K562 (cell line): Measurements from ENCODE around the gene PSAP. TPM values are rescaled to one million over a fixed set of nuclear protein-coding genes. Genes with fewer than 3 reads are reported as not detected.

Experiments
- BCL6 ChIP-seq: fragments of 250-450 bp; sonication (Bioruptor Pico); IDR thresholded peaks from 2 replicates; pipeline ENCODE4 v1.4.0; 2020
- CEBPB ChIP-seq: fragments of 450-650 bp; IDR thresholded peaks from 2 replicates; pipeline ENCODE4 v1.6.1; 2016; ENCODE audit warnings: missing genetic modification characterization, missing compliant biosample characterization
- CTBP1 ChIP-seq: fragments of 450-650 bp; IDR thresholded peaks from 2 replicates; pipeline ENCODE4 v1.6.1; 2016; ENCODE audit warnings: borderline replicate concordance
- ELF2 ChIP-seq: fragments of 250-450 bp; sonication (Bioruptor Pico); IDR thresholded peaks from 2 replicates; pipeline ENCODE4 v1.5.0; 2021; ENCODE audit warnings: mild to moderate bottlenecking
- FIP1L1 ChIP-seq: fragments of 200-400 bp; formaldehyde crosslinking; IDR thresholded peaks from 2 replicates; pipeline ENCODE4 v1.6.1; 2018; ENCODE audit warnings: mild to moderate bottlenecking, low read depth, low read length; ENCODE audit not compliant: poor library complexity, severe bottlenecking
- FOSL1 ChIP-seq: fragments of 200-800 bp; sonication (Bioruptor generic); conservative IDR thresholded peaks from 2 replicates; pipeline ENCODE4 v1.6.1; 2016; ENCODE audit warnings: missing genetic modification characterization, missing compliant biosample characterization
- HDAC1 ChIP-seq, 2 experiments: fragments of 450-650 bp; IDR thresholded peaks; 2 replicates each; pipeline ENCODE4 v1.6.1; 2016 to 2017; ENCODE audit warnings: inconsistent platforms in 1 of 2, mild to moderate bottlenecking in 1 of 2, moderate library complexity in 1 of 2
- HDAC6 ChIP-seq: IDR thresholded peaks from 2 replicates; pipeline ENCODE4 v1.6.1; 2012; ENCODE audit warnings: low read depth, mild to moderate bottlenecking, control low read depth, inconsistent platforms, low read length, moderate library complexity
- HNRNPH1 ChIP-seq: fragments of 200-400 bp; formaldehyde crosslinking; optimal IDR thresholded peaks from 2 replicates; pipeline ENCODE3; 2017; ENCODE audit warnings: low read depth, mild to moderate bottlenecking, low read length, moderate library complexity
- MLX ChIP-seq, 2 experiments: fragments of 450-650 bp in 1 of 2; sonication (generic) in 1 of 2; formaldehyde crosslinking; conservative IDR thresholded peaks; 2 replicates each; pipeline versions ENCODE4 v1.4.0 to v1.8.1; 2020 to 2022; ENCODE audit warnings: mild to moderate bottlenecking in 1 of 2, missing genetic modification reagents in 1 of 2
- NCOA2 ChIP-seq, 2 experiments: fragments of 450-650 bp; IDR thresholded peaks; 2 replicates each; pipeline ENCODE4 v1.6.1; 2018; ENCODE audit warnings: mild to moderate bottlenecking in 2 of 2, moderate library complexity in 1 of 2; ENCODE audit not compliant: partially characterized antibody in 2 of 2
- NFIC ChIP-seq: fragments of 450-650 bp; IDR thresholded peaks from 2 replicates; pipeline ENCODE4 v1.6.1; 2017; ENCODE audit warnings: mild to moderate bottlenecking, inconsistent platforms
- NFXL1 ChIP-seq: fragments of 450-650 bp; formaldehyde crosslinking; IDR thresholded peaks from 2 replicates; pipeline ENCODE4 v1.4.0; 2021; ENCODE audit warnings: mild to moderate bottlenecking
- NFYB ChIP-seq: IDR thresholded peaks from 2 replicates; pipeline ENCODE4 v1.6.1; 2011; ENCODE audit warnings: mild to moderate bottlenecking, moderate library complexity; ENCODE audit not compliant: insufficient read length; ENCODE audit errors: extremely low read depth
- OTX1 ChIP-seq: fragments of 450-650 bp; formaldehyde crosslinking; IDR thresholded peaks from 2 replicates; pipeline ENCODE4 v1.4.0; 2022; ENCODE audit warnings: mild to moderate bottlenecking
- PHTF2 ChIP-seq: fragments of 250-450 bp; sonication (Bioruptor Pico); IDR thresholded peaks from 2 replicates; pipeline ENCODE4 v1.5.0; 2021; ENCODE audit warnings: mild to moderate bottlenecking
- POLR3A ChIP-seq: IDR thresholded peaks from 2 replicates; pipeline ENCODE4 v1.6.1; 2011; ENCODE audit warnings: borderline replicate concordance, mild to moderate bottlenecking, moderate library complexity; ENCODE audit not compliant: insufficient read length, insufficient read depth; ENCODE audit errors: extremely low read depth
- PRPF4 ChIP-seq: fragments of 200-400 bp; formaldehyde crosslinking; IDR thresholded peaks from one replicate; pipeline ENCODE4 v1.6.1; 2017; ENCODE audit warnings: low read length, low read depth, mild to moderate bottlenecking; ENCODE audit not compliant: insufficient read depth, poor library complexity, severe bottlenecking
- PTRF ChIP-seq: fragments of 450-650 bp; IDR thresholded peaks from 2 replicates; pipeline ENCODE4 v1.6.1; 2016; ENCODE audit warnings: mild to moderate bottlenecking, missing genetic modification characterization, missing compliant biosample characterization
- RHOXF2B ChIP-seq: fragments of 250-450 bp; sonication (Bioruptor Pico); conservative IDR thresholded peaks from 2 replicates; pipeline ENCODE4 v1.5.1; 2021
- STAT5A ChIP-seq: IDR thresholded peaks from 2 replicates; pipeline ENCODE4 v1.6.1; 2012; ENCODE audit warnings: low read length, inconsistent platforms, borderline replicate concordance
- TAF1 ChIP-seq: IDR thresholded peaks from 2 replicates; pipeline ENCODE4 v1.6.1; 2011; ENCODE audit warnings: mild to moderate bottlenecking, low read length, moderate library complexity; ENCODE audit not compliant: insufficient read depth, control insufficient read depth, severe bottlenecking; ENCODE audit errors: extremely low read depth
- TRIM28 ChIP-seq: fragments of 450-650 bp; IDR thresholded peaks from 2 replicates; pipeline ENCODE4 v1.6.1; 2017
- ZNF239 ChIP-seq: fragments of 250-450 bp; sonication (Bioruptor Pico); IDR thresholded peaks from 2 replicates; pipeline ENCODE4 v1.4.0; 2020; ENCODE audit warnings: mild to moderate bottlenecking
- ZNF347 ChIP-seq: fragments of 450-650 bp; formaldehyde crosslinking; IDR thresholded peaks from 2 replicates; pipeline ENCODE4 v1.4.0; 2020; ENCODE audit warnings: low read depth, mild to moderate bottlenecking, moderate library complexity
- ZNF766 ChIP-seq: fragments of 200-800 bp; sonication (Bioruptor generic); conservative IDR thresholded peaks from 2 replicates; pipeline ENCODE4 v1.6.1; 2016; ENCODE audit warnings: missing genetic modification characterization, missing compliant biosample characterization
- ZSCAN29 ChIP-seq: fragments of 450-650 bp; IDR thresholded peaks from 2 replicates; pipeline ENCODE4 v1.6.1; 2017
- polyA plus RNA-seq, 8 experiments: library from polyadenylated mRNA; depleted of rRNA in 4 of 8; stranded (reverse) in 5 of 8; unstranded in 3 of 8; fragments of >200 nt; fragmentation: Nextera tagmentation in 2 of 8; fragmentation: Illumina TruSeq in 1 of 8; extraction: Ambion mirVana in 2 of 8; extraction: Trizol in 1 of 8; gene quantifications; 2 replicates each; pipeline versions ENCODE4 v1.2.1 to v1.2.3, GENCODE V29; 2011 to 2014; ENCODE audit warnings: inconsistent platforms in 1 of 8, missing spikeins in 1 of 8
- total RNA-seq, 7 experiments: library from RNA; depleted of rRNA in 6 of 7; stranded (reverse); fragments of >200 nt in 6 of 7; fragmentation: Illumina TruSeq in 2 of 7; extraction: Trizol in 2 of 7; gene quantifications; 2 replicates each; pipeline versions ENCODE4 v1.2.1 to v1.2.3, GENCODE V29; 2011 to 2021; ENCODE audit warnings: low replicate concordance in 1 of 7
- TF ChIP-seq, protein P1 (sequence below): sonication (generic); formaldehyde crosslinking; IDR thresholded peaks from 2 replicates; pipeline ENCODE4 v1.8.0; 2022; ENCODE audit warnings: mild to moderate bottlenecking, missing genetic modification reagents, borderline replicate concordance

Gene PSAP
- total and polyA plus RNA-seq, 9 of the 15 experiments (the other 6 are each of a cell fraction or from before 2014, with no cell fraction given) = 245 to 700 (median 429) TPM

DNA sequence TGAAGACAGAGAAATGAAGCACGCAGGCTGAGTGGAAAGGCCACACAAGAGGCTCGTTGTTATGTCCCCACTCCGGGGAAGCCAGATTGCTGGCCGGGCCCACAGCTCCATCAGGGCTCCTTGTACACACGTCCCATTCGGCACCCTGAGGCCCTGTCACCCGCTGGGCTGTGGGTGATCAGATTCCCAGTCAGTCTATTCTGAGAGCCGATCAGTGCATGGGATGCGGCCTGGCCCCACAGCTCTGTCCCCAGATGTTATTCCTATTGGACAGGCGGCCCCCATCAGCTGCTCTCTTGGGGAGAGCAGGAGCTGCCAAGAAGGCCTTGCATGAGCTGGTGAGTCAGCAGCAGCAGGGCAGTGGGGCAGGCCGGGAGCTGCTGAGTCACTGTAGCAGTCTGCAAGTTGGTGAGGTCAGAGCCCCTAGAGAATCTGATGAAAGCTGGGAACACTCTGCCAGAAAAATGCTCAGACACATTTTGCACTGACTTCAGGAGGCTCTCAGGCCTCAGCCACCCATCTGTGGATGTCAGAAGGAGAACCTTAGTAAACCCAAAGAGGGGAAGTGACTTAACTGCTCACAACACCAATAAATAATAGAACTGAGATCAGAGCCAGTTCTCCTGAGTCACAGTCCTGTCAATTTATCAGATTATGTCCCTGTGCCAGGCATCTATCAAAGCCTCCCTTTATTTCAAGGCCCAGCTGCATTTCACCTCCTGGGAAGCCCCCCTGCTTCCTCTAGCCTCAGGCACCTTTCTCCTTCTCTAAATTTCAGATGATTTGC lies 9.4 kb upstream of the PSAP start (continued):
- no peak for TF ChIP-seq MLX (CRISPR knock-in tag; conservative IDR thresholded peaks at IDR 0.05)
- TF ChIP-seq RHOXF2B (CRISPR knock-in tag) = peak; percentile 13; the same call in 1 of the 2 replicates
- TF ChIP-seq ZNF766 (CRISPR knock-in tag) = peak; percentile 82; the same call in 1 of the 2 replicates
- TF ChIP-seq NCOA2 (IDR thresholded peaks at IDR 0.05; ENCODE audit: partially characterized antibody in 2 of 2) = no peak
- TF ChIP-seq ELF2 (CRISPR knock-in tag) = no peak
- TF ChIP-seq ZNF239 (CRISPR knock-in tag) = peak; percentile 78
- TF ChIP-seq FIP1L1 = no peak
- TF ChIP-seq OTX1 = peak; percentile 82; the same call in 1 of the 2 replicates
- TF ChIP-seq HDAC1 (IDR thresholded peaks at IDR 0.05) = peak in 1 of 2 experiments; percentile 81; a peak in 2 of 4 replicates
- TF ChIP-seq PTRF = 0 out of 2 replicates have a peak, but pooled peaks have one; percentile 63
- TF ChIP-seq HDAC6 = no peak
- TF ChIP-seq PRPF4 = no peak
- peak; percentile 76; the same call in 1 of the 2 replicates for TF ChIP-seq BCL6 (CRISPR knock-in tag)
- no peak for TF ChIP-seq ZNF347 (CRISPR knock-in tag)
- TF ChIP-seq NFXL1 (CRISPR knock-in tag) = no peak
- TF ChIP-seq HNRNPH1 = no peak
- TF ChIP-seq NFIC = peak; percentile 77
- peak; percentile 94 for TF ChIP-seq CTBP1
- TF ChIP-seq TAF1 = peak; percentile 47
- TF ChIP-seq TRIM28 = peak; percentile 51
- no peak for TF ChIP-seq NFYB
- no peak for TF ChIP-seq POLR3A
- TF ChIP-seq CEBPB = peak; percentile 71
- TF ChIP-seq STAT5A = peak; percentile 36; the same call in 1 of the 2 replicates
- no peak for TF ChIP-seq ZSCAN29
- no peak for TF ChIP-seq PHTF2 (CRISPR knock-in tag)
- peak; percentile 100 for TF ChIP-seq FOSL1 (tag)
- TF ChIP-seq, protein P1, sequence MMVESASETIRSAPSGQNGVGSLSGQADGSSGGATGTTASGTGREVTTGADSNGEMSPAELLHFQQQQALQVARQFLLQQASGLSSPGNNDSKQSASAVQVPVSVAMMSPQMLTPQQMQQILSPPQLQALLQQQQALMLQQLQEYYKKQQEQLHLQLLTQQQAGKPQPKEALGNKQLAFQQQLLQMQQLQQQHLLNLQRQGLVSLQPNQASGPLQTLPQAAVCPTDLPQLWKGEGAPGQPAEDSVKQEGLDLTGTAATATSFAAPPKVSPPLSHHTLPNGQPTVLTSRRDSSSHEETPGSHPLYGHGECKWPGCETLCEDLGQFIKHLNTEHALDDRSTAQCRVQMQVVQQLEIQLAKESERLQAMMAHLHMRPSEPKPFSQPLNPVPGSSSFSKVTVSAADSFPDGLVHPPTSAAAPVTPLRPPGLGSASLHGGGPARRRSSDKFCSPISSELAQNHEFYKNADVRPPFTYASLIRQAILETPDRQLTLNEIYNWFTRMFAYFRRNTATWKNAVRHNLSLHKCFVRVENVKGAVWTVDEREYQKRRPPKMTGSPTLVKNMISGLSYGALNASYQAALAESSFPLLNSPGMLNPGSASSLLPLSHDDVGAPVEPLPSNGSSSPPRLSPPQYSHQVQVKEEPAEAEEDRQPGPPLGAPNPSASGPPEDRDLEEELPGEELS (CRISPR knock-in tag) = no peak
